Effector memory CD4-positive, alpha-beta T cell (primary cell): Measurements from ENCODE around the gene TNXB.

Experiments
- DNase-seq, 3 donors: peaks; one replicate each; pipeline ENCODE4 v3.0.0-alpha.2; 2020
- H3K27ac ChIP-seq: 2 replicates; pipeline ENCODE4 v1.7.0; 2013; ENCODE audit warnings: mild to moderate bottlenecking, low read length, moderate library complexity; ENCODE audit not compliant: insufficient read depth, poor library complexity, severe bottlenecking
- H3K27me3 ChIP-seq: replicated peaks from 2 replicates; pipeline ENCODE4 v1.7.0; 2013; ENCODE audit warnings: mild to moderate bottlenecking, low read length; ENCODE audit not compliant: insufficient read depth, control insufficient read depth, poor library complexity, severe bottlenecking
- H3K36me3 ChIP-seq: 2 replicates; pipeline ENCODE4 v1.7.0; 2013; ENCODE audit warnings: mild to moderate bottlenecking, low read length, moderate library complexity; ENCODE audit not compliant: control insufficient read depth, insufficient read depth
- H3K4me1 ChIP-seq: 2 replicates; pipeline ENCODE4 v1.7.0; 2013; ENCODE audit warnings: low read length, mild to moderate bottlenecking; ENCODE audit not compliant: control insufficient read depth, insufficient read depth, poor library complexity, severe bottlenecking
- H3K4me3 ChIP-seq: 2 replicates; pipeline ENCODE4 v1.7.0; 2013; ENCODE audit warnings: low read length, low read depth, mild to moderate bottlenecking; ENCODE audit not compliant: insufficient read depth, poor library complexity, severe bottlenecking
- H3K9me3 ChIP-seq: 2 replicates; pipeline ENCODE4 v1.7.0; 2013; ENCODE audit warnings: mild to moderate bottlenecking, low read length, moderate library complexity; ENCODE audit not compliant: control insufficient read depth

The TNXB gene

GRCh38 chr6:32139590-32139989 lies 30.5 kb upstream of the TNXB start:
- no peaks in the 10 kb centered on the region for H3K27me3 ChIP-seq
- DNase-seq, result no peak
- no peak overlapping the region for H3K27ac ChIP-seq
- H3K9me3 ChIP-seq, result no peaks in the 10 kb centered on the region
- H3K4me3 ChIP-seq, result no peak overlapping the region
- no peaks in the 10 kb centered on the region for H3K36me3 ChIP-seq
- no peaks in the 10 kb centered on the region for H3K4me1 ChIP-seq

GRCh38 chr6:32137454-32137853 lies 28.3 kb upstream of the TNXB start:
- H3K9me3 ChIP-seq, result no peaks in the 10 kb centered on the region
- no peaks in the 10 kb centered on the region for H3K27me3 ChIP-seq
- no peaks in the 10 kb centered on the region for H3K36me3 ChIP-seq
- H3K4me1 ChIP-seq, result no peaks in the 10 kb centered on the region
- no peak overlapping the region for H3K4me3 ChIP-seq
- no peak overlapping the region for H3K27ac ChIP-seq
- no peak for DNase-seq

- no peak overlapping the region for H3K4me3 ChIP-seq
- H3K27ac ChIP-seq, result no peak overlapping the region
- H3K9me3 ChIP-seq, result no peaks in the 10 kb centered on the region
- peaks cover 10% of the 10 kb centered on the region for H3K4me1 ChIP-seq
- DNase-seq, result no peak
- no peaks in the 10 kb centered on the region for H3K27me3 ChIP-seq
- no peaks in the 10 kb centered on the region for H3K36me3 ChIP-seq
Measured at GRCh38 chr6:32133786-32134185, 24.6 kb upstream of the TNXB start.

- Histone ChIP-seq H3K27me3 (no peaks in the 10 kb centered on the region), H3K4me1 (peaks cover 20% of the 10 kb centered on the region), H3K4me3 (no peak overlapping the region), H3K9me3 (no peaks in the 10 kb centered on the region), H3K36me3 (no peaks in the 10 kb centered on the region), H3K27ac (no peak overlapping the region)
- no peak for DNase-seq
Measured at GRCh38 chr6:32132110-32132509, 23.0 kb upstream of the TNXB start.

- peaks cover 23% of the 10 kb centered on the region for H3K4me1 ChIP-seq
Measured at GRCh38 chr6:32131439-32131948, 22.4 kb upstream of the TNXB start.

GRCh38 chr6:32129297-32130088 lies 20.4 kb upstream of the TNXB start:
- peak overlapping the region; percentile 72 for H3K4me3 ChIP-seq
- DNase-seq, result no peak
- H3K9me3 ChIP-seq, result no peaks in the 10 kb centered on the region
- H3K27ac ChIP-seq, result peak overlapping the region; percentile 82
- H3K27me3 ChIP-seq, result no peaks in the 10 kb centered on the region
- H3K36me3 ChIP-seq, result peaks cover 7% of the 10 kb centered on the region
- peaks cover 23% of the 10 kb centered on the region for H3K4me1 ChIP-seq

More at GRCh38 chr6:32131439-32131948, 22.4 kb upstream of the TNXB start:
- H3K4me3 ChIP-seq, result no peak overlapping the region
- no peaks in the 10 kb centered on the region for H3K27me3 ChIP-seq
- no peaks in the 10 kb centered on the region for H3K36me3 ChIP-seq
- no peak for DNase-seq
- no peak overlapping the region for H3K27ac ChIP-seq
- H3K9me3 ChIP-seq, result no peaks in the 10 kb centered on the region

GRCh38 chr6:32128751-32129296 lies 19.7 kb upstream of the TNXB start:
- Histone ChIP-seq H3K27ac (peak overlapping the region; percentile 4), H3K4me1 (peaks cover 23% of the 10 kb centered on the region), H3K9me3 (no peaks in the 10 kb centered on the region), H3K36me3 (peaks cover 14% of the 10 kb centered on the region), H3K4me3 (no peak overlapping the region), H3K27me3 (no peaks in the 10 kb centered on the region)
- DNase-seq, result no peak

GRCh38 chr6:32127717-32128592 lies 18.8 kb upstream of the TNXB start, which contains the start of gene ATF6B:
TSS of gene ATF6B (minus strand) at chr6:32128246. CDS start at chr6:32128207, 39 bp downstream.
- Histone ChIP-seq H3K9me3 (no peaks in the 10 kb centered on the region), H3K36me3 (peaks cover 18% of the 10 kb centered on the region), H3K4me3 (peak within 1 kb of the TSS; percentile 94), H3K4me1 (peaks cover 23% of the 10 kb centered on the region), H3K27me3 (no peaks in the 10 kb centered on the region), H3K27ac (peak within 1 kb of the TSS; percentile 82)
- DNase-seq, result peak; percentile 95 to 98 (median 96)

GRCh38 chr6:32127409-32127716 lies 18.2 kb upstream of the TNXB start:
- Histone ChIP-seq H3K4me3 (peak overlapping the region; percentile 94), H3K27me3 (no peaks in the 10 kb centered on the region), H3K27ac (peak overlapping the region; percentile 82), H3K36me3 (peaks cover 18% of the 10 kb centered on the region), H3K9me3 (no peaks in the 10 kb centered on the region), H3K4me1 (peaks cover 23% of the 10 kb centered on the region)
- DNase-seq, result no peak
